ENCODE measurements around the gene FHIT.
"Not testable (repeated sequence)": the region's sequence is repeated elsewhere in the genome, so short reads cannot be mapped to it uniquely, and the experiment has no call there.

FHIT gene

GRCh38 chr3:60746695-60747416, 504.4 kb downstream of the FHIT start:
- DNase-seq: no peak

GRCh38 chr3:60746043-60746638, 505.1 kb downstream of the FHIT start:
- no peak for DNase-seq

GRCh38 chr3:60743631-60744164, 507.6 kb downstream of the FHIT start:
- DNase-seq: no peak

GRCh38 chr3:60742606-60743145, 508.6 kb downstream of the FHIT start:
- DNase-seq: no peak

GRCh38 chr3:60737633-60738399, 513.4 kb downstream of the FHIT start:
- DNase-seq: no peak

- no peak for DNase-seq
Measured at GRCh38 chr3:60730371-60730770, 520.9 kb downstream of the FHIT start.

GRCh38 chr3:60729056-60729455, 522.2 kb downstream of the FHIT start:
- no peak for DNase-seq

- DNase-seq: no peak
Measured at GRCh38 chr3:60728006-60728405, 523.2 kb downstream of the FHIT start.

- no peak for DNase-seq
Measured at GRCh38 chr3:60720736-60721135, 530.5 kb downstream of the FHIT start.

GRCh38 chr3:60716573-60716972, 534.7 kb downstream of the FHIT start:
- no peak for DNase-seq

- no peak for DNase-seq
Measured at GRCh38 chr3:60708191-60708975, 542.9 kb downstream of the FHIT start.

- no peak for DNase-seq
Measured at GRCh38 chr3:60707452-60708020, 543.7 kb downstream of the FHIT start.

GRCh38 chr3:60703956-60704736, 547.1 kb downstream of the FHIT start:
- DNase-seq: no peak

- no peak for DNase-seq
Measured at GRCh38 chr3:60703008-60703407, 548.2 kb downstream of the FHIT start.

GRCh38 chr3:60698117-60698516, 553.1 kb downstream of the FHIT start:
- DNase-seq: no peak

GRCh38 chr3:60697132-60697531, 554.1 kb downstream of the FHIT start:
- no peak for DNase-seq

GRCh38 chr3:60696428-60697125, 554.7 kb downstream of the FHIT start:
- DNase-seq: no peak

- DNase-seq: no peak
Measured at GRCh38 chr3:60675424-60675823, 575.8 kb downstream of the FHIT start.

- DNase-seq: no peak
Measured at GRCh38 chr3:60674870-60675269, 576.4 kb downstream of the FHIT start.

GRCh38 chr3:60673123-60673522, 578.1 kb downstream of the FHIT start:
- DNase-seq: no peak

- not testable (repeated sequence) for DNase-seq
Measured at GRCh38 chr3:60672337-60672736, 578.9 kb downstream of the FHIT start.

Data from activated CD4-positive, alpha-beta T cell treated with anti-CD3 and anti-CD28 coated beads, Interleukin-2, amount 50 U/mL, for 1 hour (primary cell).